Neural progenitor cell (in vitro differentiated cells): ENCODE data around the gene PROSER2. TPM values are rescaled to one million over a fixed set of nuclear protein-coding genes. Genes with fewer than 3 reads are reported as not detected.

Source experiments
- DNase-seq: peaks from one replicate; pipeline ENCODE4 v3.0.0-alpha.2; 2016; ENCODE audit warnings: low spot score
- H2AFZ ChIP-seq: fragments of 200-600 bp; sonication (generic); replicated peaks from 2 replicates; pipeline ENCODE4 v1.6.1; 2016; ENCODE audit warnings: antibody characterized with exemption
- H3F3A ChIP-seq: fragments of 200-600 bp; sonication (generic); 2 replicates; pipeline ENCODE4 v1.6.1; 2016; ENCODE audit warnings: antibody characterized with exemption, low read depth
- H3K27ac ChIP-seq: fragments of 200-600 bp; sonication (generic); 2 replicates; pipeline ENCODE4 v1.5.1; 2016; ENCODE audit warnings: mild to moderate bottlenecking
- H3K27me3 ChIP-seq: fragments of 200-600 bp; sonication (generic); 2 replicates; pipeline ENCODE4 v1.6.1; 2016; ENCODE audit warnings: mild to moderate bottlenecking, moderate library complexity
- H3K36me3 ChIP-seq: fragments of 200-600 bp; sonication (generic); 2 replicates; pipeline ENCODE4 v1.5.1; 2016
- H3K4me1 ChIP-seq: fragments of 200-600 bp; sonication (generic); 2 replicates; pipeline ENCODE4 v1.6.1; 2016; ENCODE audit warnings: mixed run types
- H3K4me2 ChIP-seq: fragments of 200-600 bp; sonication (generic); 2 replicates; pipeline ENCODE4 v1.6.1; 2016
- H3K4me3 ChIP-seq: fragments of 200-600 bp; sonication (generic); 2 replicates; pipeline ENCODE4 v1.5.1; 2016
- H3K79me2 ChIP-seq: fragments of 200-600 bp; sonication (generic); 2 replicates; pipeline ENCODE4 v1.6.1; 2016; ENCODE audit warnings: low read depth
- H3K9ac ChIP-seq: fragments of 200-600 bp; sonication (generic); 2 replicates; pipeline ENCODE4 v1.6.1; 2016
- H3K9me3 ChIP-seq: fragments of 200-600 bp; sonication (generic); 2 replicates; pipeline ENCODE4 v1.5.1; 2016; ENCODE audit warnings: low read depth
- H4K20me1 ChIP-seq: fragments of 200-600 bp; sonication (generic); 2 replicates; pipeline ENCODE4 v1.6.1; 2016; ENCODE audit warnings: low read depth
- H3K27ac Mint-ChIP-seq: 3 replicates; pipeline ENCODE4 v1.8.0; 2021; ENCODE audit warnings: mixed read lengths
- H3K27me3 Mint-ChIP-seq: 2 replicates; pipeline ENCODE4 v1.8.0; 2022; ENCODE audit warnings: low read depth, mild to moderate bottlenecking, inconsistent platforms, moderate library complexity, mixed read lengths; ENCODE audit not compliant: insufficient read depth
- H3K36me3 Mint-ChIP-seq: 3 replicates; pipeline ENCODE4 v1.8.0; 2021; ENCODE audit warnings: mixed read lengths
- H3K4me1 Mint-ChIP-seq: 3 replicates; pipeline ENCODE4 v1.8.0; 2021; ENCODE audit warnings: mixed read lengths
- H3K4me3 Mint-ChIP-seq: 3 replicates; pipeline ENCODE4 v1.8.0; 2021; ENCODE audit warnings: mild to moderate bottlenecking, moderate library complexity, mixed read lengths
- H3K9me3 Mint-ChIP-seq: 3 replicates; pipeline ENCODE4 v1.8.0; 2020; ENCODE audit warnings: mixed read lengths
- EZH2 ChIP-seq: fragments of 200-600 bp; sonication (generic); IDR thresholded peaks from 2 replicates; pipeline ENCODE4 v1.6.1; 2017; ENCODE audit warnings: antibody characterized with exemption, mild to moderate bottlenecking, moderate library complexity
- EZH2phosphoT487 ChIP-seq: fragments of 200-600 bp; sonication (generic); IDR thresholded peaks from 2 replicates; pipeline ENCODE4 v1.6.1; 2017; ENCODE audit warnings: antibody characterized with exemption
- total RNA-seq: library from RNA; depleted of rRNA; stranded (reverse); fragments of >200 nt; gene quantifications from 2 replicates; pipeline ENCODE4 v1.2.3, GENCODE V29; 2015; ENCODE audit warnings: low replicate concordance
- TF ChIP-seq, protein P1 (sequence below): fragments of 200-600 bp; sonication (generic); IDR thresholded peaks from 2 replicates; pipeline ENCODE4 v1.5.1; 2017; ENCODE audit warnings: antibody characterized with exemption, mild to moderate bottlenecking

PROSER2 gene
- total RNA-seq, 1 donor from 2014 or later = 2.3 TPM

DNA sequence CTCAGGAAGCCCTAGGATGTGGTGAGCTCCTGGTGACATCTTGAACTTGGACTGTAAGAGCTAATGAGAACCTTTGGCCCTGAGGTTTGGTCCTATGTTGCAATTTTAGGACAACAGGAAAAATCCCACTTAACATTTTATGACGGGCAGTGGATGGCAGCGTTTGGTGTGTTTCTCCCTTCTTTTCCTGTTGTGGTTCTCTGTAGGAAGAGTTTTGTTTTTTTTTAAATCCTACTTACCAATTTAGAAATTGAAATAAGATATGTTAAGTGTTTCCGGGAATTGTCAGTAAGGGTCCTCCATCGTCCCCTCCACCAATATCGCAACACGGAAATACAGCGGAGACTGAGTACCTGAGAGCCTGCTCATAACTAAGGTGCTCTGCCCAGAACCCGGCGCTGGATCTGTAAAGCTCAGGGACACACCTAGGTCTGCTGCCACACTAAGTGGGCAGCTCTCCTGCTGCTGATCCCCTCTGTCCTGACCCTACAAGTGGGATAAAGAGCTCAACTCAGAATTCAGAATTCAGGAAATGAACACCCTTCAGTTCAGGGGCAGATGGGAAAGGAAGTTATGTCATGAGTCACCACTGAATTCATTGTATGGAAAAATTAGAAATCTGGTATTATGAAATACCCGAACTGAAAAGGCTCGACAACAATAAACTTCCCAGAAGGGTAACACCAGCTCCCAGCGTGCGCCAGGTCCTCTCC, 9.1 kb upstream of the PROSER2 start:
- Histone ChIP-seq H3K27me3 (no peaks in the 10 kb centered on the region), H3K4me1 (peaks cover 11% of the 10 kb centered on the region), H3K36me3 (no peaks in the 10 kb centered on the region), H3K9ac (no peak overlapping the region), H3K27ac (no peak overlapping the region), H3K4me2 (no peak overlapping the region), H3K9me3 (no peaks in the 10 kb centered on the region), H2AFZ (no peak overlapping the region), H3K4me3 (no peak overlapping the region), H3F3A (peaks cover 5% of the 10 kb centered on the region), H3K79me2 (no peaks in the 10 kb centered on the region), H4K20me1 (no peaks in the 10 kb centered on the region)
- Mint-ChIP-seq H3K9me3 (no peaks in the 10 kb centered on the region), H3K36me3 (no peaks in the 10 kb centered on the region), H3K27me3 (peaks cover 4% of the 10 kb centered on the region), H3K27ac (no peak overlapping the region), H3K4me3 (no peak overlapping the region), H3K4me1 (peaks cover 9% of the 10 kb centered on the region)
- DNase-seq = no peak
- TF ChIP-seq EZH2 (no peak), EZH2phosphoT487 (no peak)
- TF ChIP-seq, protein P1, sequence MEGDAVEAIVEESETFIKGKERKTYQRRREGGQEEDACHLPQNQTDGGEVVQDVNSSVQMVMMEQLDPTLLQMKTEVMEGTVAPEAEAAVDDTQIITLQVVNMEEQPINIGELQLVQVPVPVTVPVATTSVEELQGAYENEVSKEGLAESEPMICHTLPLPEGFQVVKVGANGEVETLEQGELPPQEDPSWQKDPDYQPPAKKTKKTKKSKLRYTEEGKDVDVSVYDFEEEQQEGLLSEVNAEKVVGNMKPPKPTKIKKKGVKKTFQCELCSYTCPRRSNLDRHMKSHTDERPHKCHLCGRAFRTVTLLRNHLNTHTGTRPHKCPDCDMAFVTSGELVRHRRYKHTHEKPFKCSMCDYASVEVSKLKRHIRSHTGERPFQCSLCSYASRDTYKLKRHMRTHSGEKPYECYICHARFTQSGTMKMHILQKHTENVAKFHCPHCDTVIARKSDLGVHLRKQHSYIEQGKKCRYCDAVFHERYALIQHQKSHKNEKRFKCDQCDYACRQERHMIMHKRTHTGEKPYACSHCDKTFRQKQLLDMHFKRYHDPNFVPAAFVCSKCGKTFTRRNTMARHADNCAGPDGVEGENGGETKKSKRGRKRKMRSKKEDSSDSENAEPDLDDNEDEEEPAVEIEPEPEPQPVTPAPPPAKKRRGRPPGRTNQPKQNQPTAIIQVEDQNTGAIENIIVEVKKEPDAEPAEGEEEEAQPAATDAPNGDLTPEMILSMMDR = no peak

- Histone ChIP-seq H3K4me3 (no peak overlapping the region), H3K4me1 (no peaks in the 10 kb centered on the region), H2AFZ (no peak overlapping the region), H3F3A (peaks cover 23% of the 10 kb centered on the region), H3K36me3 (no peaks in the 10 kb centered on the region), H3K79me2 (no peaks in the 10 kb centered on the region), H3K9ac (no peak overlapping the region), H3K27me3 (peaks cover 13% of the 10 kb centered on the region), H3K27ac (no peak overlapping the region), H3K4me2 (no peak overlapping the region), H4K20me1 (no peaks in the 10 kb centered on the region), H3K9me3 (no peaks in the 10 kb centered on the region)
- TF ChIP-seq, protein P1 = no peak
- no peak for TF ChIP-seq EZH2
- TF ChIP-seq EZH2phosphoT487 = no peak
- Mint-ChIP-seq H3K27ac (no peak overlapping the region), H3K4me3 (no peak overlapping the region), H3K36me3 (no peaks in the 10 kb centered on the region), H3K4me1 (peaks cover 2% of the 10 kb centered on the region), H3K27me3 (peaks cover 7% of the 10 kb centered on the region), H3K9me3 (no peaks in the 10 kb centered on the region)
- no peak for DNase-seq
These were observed 4.1 kb upstream of the PROSER2 start for GRCh38 chr10:11819027-11819426.

DNA sequence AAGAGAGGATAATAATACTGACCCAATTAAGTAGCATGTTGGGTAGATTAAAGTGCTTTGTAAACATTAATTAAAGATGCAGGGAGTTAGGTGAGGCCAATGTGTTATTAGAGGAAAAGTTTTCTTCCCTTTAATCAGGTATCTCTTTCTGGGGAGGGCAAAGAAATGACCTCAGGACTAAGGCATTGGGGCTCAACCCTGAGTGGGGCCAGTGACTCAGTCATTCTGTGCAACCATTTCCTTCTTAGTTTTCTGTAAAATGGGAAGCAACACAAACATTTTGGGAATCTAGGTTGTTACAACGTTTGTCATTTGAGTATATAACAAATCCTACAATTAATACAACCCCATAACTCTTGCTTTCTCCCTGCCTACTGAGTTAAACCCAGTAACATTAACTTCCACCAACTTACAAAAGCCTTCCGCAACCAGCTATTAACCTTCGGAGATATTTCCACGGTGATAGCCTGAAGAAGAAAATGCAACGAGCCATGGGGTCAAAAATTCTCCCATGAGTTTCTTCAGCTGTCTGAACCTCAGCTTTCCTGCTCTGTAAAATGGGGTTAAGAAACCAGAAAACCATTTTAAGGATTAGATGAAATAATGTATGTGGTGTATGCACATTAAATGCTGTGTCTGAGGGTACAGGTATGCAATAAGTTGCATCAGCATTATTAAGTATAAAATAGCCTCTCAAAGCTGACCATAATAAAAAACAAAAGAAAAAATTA, 965 bp upstream of the PROSER2 start:
- Histone ChIP-seq H4K20me1 (no peaks in the 10 kb centered on the region), H3F3A (peaks cover 23% of the 10 kb centered on the region), H3K27me3 (peaks cover 31% of the 10 kb centered on the region), H3K79me2 (no peaks in the 10 kb centered on the region), H3K27ac (no peak overlapping the region), H3K4me2 (no peak overlapping the region), H3K4me1 (no peaks in the 10 kb centered on the region), H2AFZ (no peak overlapping the region), H3K4me3 (no peak overlapping the region), H3K36me3 (no peaks in the 10 kb centered on the region), H3K9ac (no peak overlapping the region), H3K9me3 (no peaks in the 10 kb centered on the region)
- Mint-ChIP-seq H3K4me1 (peaks cover 4% of the 10 kb centered on the region), H3K4me3 (peak overlapping the region; percentile 67), H3K27me3 (peaks cover 19% of the 10 kb centered on the region), H3K27ac (no peak overlapping the region), H3K36me3 (no peaks in the 10 kb centered on the region), H3K9me3 (no peaks in the 10 kb centered on the region)
- DNase-seq = no peak
- TF ChIP-seq, protein P1 = no peak
- TF ChIP-seq EZH2phosphoT487 = no peak
- TF ChIP-seq EZH2 = no peak
